Ascending aorta (tissue), 2 donors: Measurements from ENCODE around the gene TMEM247. TPM values are rescaled to one million over a fixed set of nuclear protein-coding genes. Genes with fewer than 3 reads are reported as not detected.

ENCODE experiments used
- DNase-seq, 2 donors: peaks; one replicate each; pipeline ENCODE4 v3.0.0-alpha.2; 2019; ENCODE audit warnings: low spot score in 2 of 2
- H3K27ac ChIP-seq, 2 donors: fragments of 200-600 bp; sonication (generic); one replicate each; pipeline ENCODE4 v1.5.1; 2016 to 2017; ENCODE audit warnings: mild to moderate bottlenecking in 1 of 2
- H3K27me3 ChIP-seq: fragments of 200-600 bp; sonication (generic); one replicate; pipeline ENCODE4 v1.5.1; 2017
- H3K36me3 ChIP-seq, 2 donors: fragments of 200-600 bp; sonication (generic); one replicate each; pipeline ENCODE4 v1.5.1; 2016
- H3K4me1 ChIP-seq, 2 donors: fragments of 200-600 bp; sonication (generic); one replicate each; pipeline ENCODE4 v1.5.1; 2016 to 2017; ENCODE audit warnings: mild to moderate bottlenecking in 1 of 2
- H3K4me3 ChIP-seq, 2 donors: fragments of 200-600 bp; sonication (generic); one replicate each; pipeline ENCODE4 v1.5.1; 2016 to 2017; ENCODE audit warnings: mild to moderate bottlenecking in 1 of 2
- H3K9me3 ChIP-seq, 2 donors: fragments of 200-600 bp; sonication (generic); one replicate each; pipeline ENCODE4 v1.5.1; 2016
- CTCF ChIP-seq, 3 experiments: fragments of 200-600 bp in 2 of 3; fragments of 450-650 bp in 1 of 3; sonication (generic) in 2 of 3; IDR thresholded peaks; one replicate each; pipeline ENCODE4 v1.5.1; 2016 to 2019; ENCODE audit warnings: antibody characterized with exemption in 3 of 3, mild to moderate bottlenecking in 1 of 3, moderate library complexity in 1 of 3
- intact Hi-C: fragments of 100-400 bp; cut with DNase I; formaldehyde crosslinking; loops from one replicate; pipeline ENCODE4 v1.15.1; 2023
- total RNA-seq: library from RNA; depleted of rRNA; stranded (reverse); fragments of >200 nt; gene quantifications from one replicate; pipeline ENCODE4 v1.1.0, GENCODE V29; 2016

TMEM247 gene
- total RNA-seq, 1 donor from 2014 or later = not detected

GRCh38 chr2:46492301-46492700 lies 12.9 kb downstream of the TMEM247 start:
- intact Hi-C loops = no loop called here
- TF ChIP-seq CTCF (IDR thresholded peaks at IDR 0.05) = no peak

DNA sequence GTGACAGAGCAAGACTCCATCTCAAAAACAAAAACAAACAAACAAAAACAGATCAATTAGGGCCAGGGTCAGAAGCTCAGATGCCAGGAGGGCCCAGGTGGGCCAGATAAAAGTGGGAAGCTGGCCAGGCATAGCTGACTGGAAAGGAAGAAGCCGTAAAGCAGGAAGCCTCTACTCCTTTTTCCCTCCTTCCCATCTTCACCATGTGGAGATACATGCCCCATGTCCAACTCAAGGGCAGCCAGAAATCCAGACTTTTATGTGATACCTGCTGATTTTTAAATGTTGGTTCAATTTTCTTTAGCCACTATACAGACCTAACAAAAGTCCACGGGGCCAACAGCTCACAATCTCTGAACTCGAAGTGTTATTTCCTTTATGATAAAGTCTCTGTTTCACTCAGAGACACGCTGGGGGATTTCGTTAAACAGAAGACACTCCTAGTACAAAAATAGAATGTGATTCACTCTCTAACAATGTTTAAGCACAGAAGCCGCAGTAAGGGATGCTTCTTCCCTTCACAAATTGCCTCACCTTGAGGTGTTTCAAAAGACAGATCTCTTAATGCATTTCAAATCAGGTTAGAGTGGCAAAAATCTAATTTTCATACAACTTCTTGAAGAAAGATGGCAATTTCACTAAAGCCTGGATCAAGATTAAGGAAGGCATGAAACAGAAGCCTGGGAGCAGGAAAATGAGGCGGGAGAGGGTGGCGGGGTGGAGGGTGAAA lies 14.0 kb downstream of the TMEM247 start:
- peaks cover 3 to 13% of the 10 kb centered on the region in 2 donors for H3K4me1 ChIP-seq
- TF ChIP-seq CTCF (IDR thresholded peaks at IDR 0.05) = no peak
- intact Hi-C loops = no loop called here
- peak in 1 of 2 donors; percentile 16 for DNase-seq
- no peak overlapping the region for H3K4me3 ChIP-seq
- no peaks in the 10 kb centered on the region for H3K36me3 ChIP-seq
- H3K9me3 ChIP-seq = no peaks in the 10 kb centered on the region
- no peaks in the 10 kb centered on the region for H3K27me3 ChIP-seq
- no peak overlapping the region for H3K27ac ChIP-seq

More at GRCh38 chr2:46492301-46492700, 12.9 kb downstream of the TMEM247 start:
- H3K4me1 ChIP-seq = peaks cover 3 to 24% of the 10 kb centered on the region in 2 donors
- H3K9me3 ChIP-seq = no peaks in the 10 kb centered on the region
- no peaks in the 10 kb centered on the region for H3K27me3 ChIP-seq
- no peak overlapping the region for H3K4me3 ChIP-seq
- no peak overlapping the region for H3K27ac ChIP-seq
- H3K36me3 ChIP-seq = no peaks in the 10 kb centered on the region
- DNase-seq = peak in 1 of 2 donors; percentile 28

DNA sequence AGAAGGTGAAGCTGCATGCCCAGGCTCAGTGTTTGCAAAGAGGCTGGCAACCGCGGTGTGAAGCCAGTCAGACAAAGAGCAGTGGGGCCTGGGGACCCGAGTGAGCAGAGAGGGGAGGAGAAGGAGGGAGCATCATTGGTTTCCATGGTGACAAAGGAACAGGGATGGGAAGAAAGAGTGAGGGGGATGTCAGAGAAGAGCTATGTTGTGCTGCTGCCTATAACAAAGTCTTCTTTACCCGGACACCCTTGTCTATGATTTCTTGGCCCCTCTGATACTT lies 14.5 kb downstream of the TMEM247 start:
- H3K27ac ChIP-seq = no peak overlapping the region
- H3K4me3 ChIP-seq = no peak overlapping the region
- intact Hi-C loops = no loop called here
- peaks cover 3 to 12% of the 10 kb centered on the region in 2 donors for H3K4me1 ChIP-seq
- H3K27me3 ChIP-seq = no peaks in the 10 kb centered on the region
- H3K36me3 ChIP-seq = no peaks in the 10 kb centered on the region
- H3K9me3 ChIP-seq = no peaks in the 10 kb centered on the region
- no peak for TF ChIP-seq CTCF (IDR thresholded peaks at IDR 0.05)
- DNase-seq = peak in 1 of 2 donors; percentile 37

DNA sequence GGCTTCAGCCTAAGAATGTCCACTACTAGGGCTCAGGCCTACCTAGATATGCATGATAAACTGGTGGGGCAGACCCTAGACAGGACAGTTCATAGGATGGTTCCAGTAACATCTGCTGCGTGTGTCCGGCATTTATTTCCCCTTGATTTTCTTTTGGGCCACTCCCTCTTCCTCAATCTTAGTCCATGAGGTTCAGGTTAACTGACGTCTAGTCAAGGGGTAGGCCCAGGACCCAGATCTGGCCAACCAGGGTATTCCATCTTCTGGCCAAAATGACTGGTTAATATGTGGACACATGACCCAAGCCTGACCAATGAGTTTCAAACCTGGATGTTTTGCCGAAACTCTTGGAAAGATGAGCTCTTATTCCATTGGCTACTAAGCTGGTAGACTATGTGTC lies 15.2 kb downstream of the TMEM247 start:
- intact Hi-C loops = no loop called here
- H3K27ac ChIP-seq = no peak overlapping the region
- H3K4me3 ChIP-seq = no peak overlapping the region
- H3K4me1 ChIP-seq = peaks cover 3 to 14% of the 10 kb centered on the region in 2 donors
- DNase-seq = peak in 1 of 2 donors; percentile 30
- TF ChIP-seq CTCF (IDR thresholded peaks at IDR 0.05) = no peak
- no peaks in the 10 kb centered on the region for H3K36me3 ChIP-seq
- no peaks in the 10 kb centered on the region for H3K9me3 ChIP-seq
- H3K27me3 ChIP-seq = no peaks in the 10 kb centered on the region

DNA sequence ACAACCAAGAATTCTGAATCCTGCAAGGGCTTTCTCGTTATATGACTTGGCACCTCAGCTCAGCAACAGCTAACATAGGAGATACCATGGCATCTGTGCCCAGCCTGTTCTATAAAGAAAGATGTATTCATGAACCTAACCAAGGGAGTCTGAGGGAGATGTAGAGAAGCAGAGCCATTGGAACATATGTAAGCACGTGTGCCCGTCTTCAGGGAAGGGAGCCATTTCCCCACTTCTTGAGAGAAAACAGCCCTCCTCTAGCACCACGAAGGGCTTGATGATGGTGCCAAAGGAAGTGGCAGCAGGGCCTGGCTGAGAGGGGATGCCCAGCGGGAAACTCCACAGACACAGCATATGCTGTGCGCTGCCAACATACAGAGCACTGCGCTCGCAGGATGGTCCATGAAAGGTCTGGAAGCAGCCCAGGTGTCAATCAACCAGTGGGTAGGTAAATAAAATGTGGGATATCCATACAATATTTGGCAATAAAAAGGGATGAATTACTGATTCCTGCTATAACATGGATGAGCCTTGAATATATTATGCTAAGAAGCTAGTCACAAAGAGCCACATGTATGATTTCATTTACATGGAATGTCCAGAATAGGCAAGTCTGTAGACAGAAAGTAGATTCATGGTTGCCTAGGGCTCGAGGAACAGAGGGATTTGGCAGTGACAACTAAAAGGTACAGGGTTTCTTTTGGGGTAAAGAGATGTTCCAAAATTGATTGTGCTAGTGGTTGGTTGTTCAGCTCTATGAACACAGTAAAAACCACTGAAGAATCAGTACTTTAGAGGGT lies 16.1 kb downstream of the TMEM247 start:
- no peaks in the 10 kb centered on the region for H3K27me3 ChIP-seq
- peaks cover under 1 to 10% of the 10 kb centered on the region in 2 donors for H3K4me1 ChIP-seq
- H3K36me3 ChIP-seq = no peaks in the 10 kb centered on the region
- no peak overlapping the region for H3K27ac ChIP-seq
- no peak for DNase-seq
- intact Hi-C loops = no loop called here
- no peak overlapping the region for H3K4me3 ChIP-seq
- H3K9me3 ChIP-seq = no peaks in the 10 kb centered on the region
- no peak for TF ChIP-seq CTCF (IDR thresholded peaks at IDR 0.05)
